Measurements from ENCODE around the gene SRBD1. TPM values are rescaled to one million over a fixed set of nuclear protein-coding genes. Genes with fewer than 3 reads are reported as not detected.
A peak's percentile ranks its signal among the peaks of the same experiment; 100 is the strongest.
"Not testable (repeated sequence)": the region's sequence is repeated elsewhere in the genome, so short reads cannot be mapped to it uniquely, and the experiment has no call there.

The SRBD1 gene
- total RNA-seq, 2 experiments from 2014 or later = 21.3 to 22.6 TPM

DNA sequence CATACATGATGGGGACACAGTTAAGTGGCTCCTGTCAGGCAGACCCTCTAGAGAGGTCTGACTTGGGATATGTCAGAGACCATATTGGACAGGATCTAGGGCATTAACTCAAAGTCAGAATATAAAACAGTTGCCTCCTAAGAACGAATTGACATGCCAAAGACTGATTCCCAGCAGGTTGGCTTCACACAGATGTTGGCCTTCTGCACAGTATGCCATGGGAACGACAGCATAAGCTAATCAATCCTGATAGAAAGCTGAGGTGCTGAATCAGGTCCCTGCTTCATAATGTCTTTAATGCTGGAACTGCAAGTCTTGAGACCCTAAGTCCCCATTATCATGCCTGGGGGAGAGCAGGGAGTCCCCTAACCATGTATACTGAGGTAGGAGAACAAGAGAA, 165.1 kb downstream of the SRBD1 start:
- H3K36me3 Mint-ChIP-seq (ENCODE audit: low read depth) = peaks cover 7% of the 10 kb centered on the region
- H3K27ac Mint-ChIP-seq = no peak overlapping the region
- no peaks in the 10 kb centered on the region for H3K27me3 Mint-ChIP-seq (ENCODE audit: low read depth)
- DNase-seq = no peak
- H3K9me3 Mint-ChIP-seq = no peaks in the 10 kb centered on the region
- H3K4me3 Mint-ChIP-seq = no peak overlapping the region
- peaks cover 3% of the 10 kb centered on the region for H3K4me1 Mint-ChIP-seq (ENCODE audit: low read depth)
- CTCF ChIA-PET = no interaction called here
- intact Hi-C loops (cut with micrococcal nuclease) = no loop called here

DNA sequence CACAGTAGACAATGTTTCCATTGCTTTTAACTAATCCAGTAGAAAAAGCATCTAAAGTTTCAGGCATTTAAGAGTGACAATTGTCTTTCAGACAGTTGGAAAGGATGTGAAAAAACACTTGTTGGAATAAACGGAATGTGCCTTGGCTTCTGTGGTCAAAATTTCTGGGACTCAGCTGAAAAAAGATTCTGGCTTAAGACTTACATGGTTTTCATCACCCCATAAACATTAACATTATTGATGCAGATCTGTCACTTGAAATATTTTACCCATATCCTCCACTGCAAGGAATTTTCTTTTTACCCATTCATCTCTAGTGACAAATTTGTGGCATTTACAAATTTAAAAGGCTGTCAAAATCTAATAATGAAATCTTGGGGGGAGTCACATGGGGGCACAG, 166.0 kb downstream of the SRBD1 start:
- DNase-seq = no peak
- H3K4me1 Mint-ChIP-seq (ENCODE audit: low read depth) = peaks cover 3% of the 10 kb centered on the region
- peaks cover 9% of the 10 kb centered on the region for H3K36me3 Mint-ChIP-seq (ENCODE audit: low read depth)
- CTCF ChIA-PET = no interaction called here
- no peak overlapping the region for H3K27ac Mint-ChIP-seq
- no peaks in the 10 kb centered on the region for H3K9me3 Mint-ChIP-seq
- H3K4me3 Mint-ChIP-seq = no peak overlapping the region
- no peaks in the 10 kb centered on the region for H3K27me3 Mint-ChIP-seq (ENCODE audit: low read depth)
- intact Hi-C loops (cut with micrococcal nuclease) = no loop called here

DNA sequence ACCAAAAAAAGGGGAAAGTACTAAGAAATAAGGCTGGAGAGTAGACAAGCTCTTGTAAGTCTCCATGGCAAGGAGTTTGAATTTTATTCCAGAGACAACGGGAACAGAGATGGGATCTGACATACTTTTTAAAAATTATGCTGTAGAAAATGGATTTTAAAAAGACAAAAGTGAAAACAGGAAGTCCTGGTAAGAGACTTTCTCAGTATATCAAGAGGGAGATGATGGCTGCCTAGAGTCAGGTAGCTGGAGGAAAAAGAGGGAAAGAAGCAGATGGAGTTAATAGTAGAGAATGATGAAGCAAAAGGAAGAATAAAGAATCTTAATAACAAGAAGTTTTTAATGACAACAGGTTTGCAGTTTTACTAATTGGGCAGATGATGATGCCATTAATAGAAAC, 168.1 kb downstream of the SRBD1 start:
- no peak overlapping the region for H3K4me3 Mint-ChIP-seq
- H3K27ac Mint-ChIP-seq = no peak overlapping the region
- peaks cover 17% of the 10 kb centered on the region for H3K36me3 Mint-ChIP-seq (ENCODE audit: low read depth)
- DNase-seq = no peak
- peaks cover 3% of the 10 kb centered on the region for H3K4me1 Mint-ChIP-seq (ENCODE audit: low read depth)
- CTCF ChIA-PET = interaction anchor here (0.8 kb wide), 1 partner anchor 52 kb away, joined by 3 read pairs; no protein-coding TSS in a partner anchor
- no peaks in the 10 kb centered on the region for H3K27me3 Mint-ChIP-seq (ENCODE audit: low read depth)
- H3K9me3 Mint-ChIP-seq = peaks cover 3% of the 10 kb centered on the region
- intact Hi-C loops (cut with micrococcal nuclease) = no loop called here

DNA sequence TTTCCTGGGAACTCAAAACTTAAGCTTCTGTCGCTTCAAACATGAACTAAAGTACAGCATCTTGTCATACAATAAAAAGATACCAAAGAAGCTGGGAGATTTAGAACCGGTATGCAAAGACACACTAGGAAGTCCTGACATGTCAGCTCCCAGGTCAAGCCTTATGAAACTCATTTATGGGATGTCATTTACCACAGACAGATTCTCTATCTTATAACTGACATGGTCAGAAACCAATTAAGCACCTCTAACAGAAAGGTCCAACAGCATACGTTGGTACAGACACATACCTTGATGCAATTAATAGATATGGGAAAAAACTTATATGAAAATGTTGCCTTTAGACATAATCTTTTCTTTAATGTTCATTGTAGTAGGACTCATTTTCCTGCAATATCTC, 169.0 kb downstream of the SRBD1 start:
- Mint-ChIP-seq H3K4me1 (ENCODE audit: low read depth) (peaks cover 6% of the 10 kb centered on the region), H3K27me3 (ENCODE audit: low read depth) (no peaks in the 10 kb centered on the region), H3K27ac (no peak overlapping the region), H3K9me3 (peaks cover 7% of the 10 kb centered on the region), H3K4me3 (no peak overlapping the region), H3K36me3 (ENCODE audit: low read depth) (peaks cover 25% of the 10 kb centered on the region)
- intact Hi-C loops (cut with micrococcal nuclease) = no loop called here
- DNase-seq = no peak
- CTCF ChIA-PET = no interaction called here

DNA sequence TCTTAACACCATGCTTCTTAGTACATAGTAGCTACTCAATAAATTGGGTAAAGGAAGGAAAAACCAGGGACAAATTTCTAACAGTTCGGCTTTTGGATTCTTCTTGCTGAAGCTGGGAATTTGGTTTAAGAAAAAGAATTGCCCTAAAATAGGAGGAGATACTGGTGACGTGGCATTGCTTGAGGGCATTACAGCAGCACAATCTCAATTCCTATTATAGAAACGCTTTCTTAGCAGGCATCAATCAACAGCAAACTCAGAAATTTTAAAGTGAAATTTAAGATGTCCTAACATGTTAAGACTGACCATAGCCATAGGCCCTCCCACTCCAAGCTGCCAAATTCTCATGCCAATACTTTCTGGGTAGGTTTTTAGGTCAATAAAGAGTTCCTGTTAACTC, 169.5 kb downstream of the SRBD1 start:
- CTCF ChIA-PET = no interaction called here
- intact Hi-C loops (cut with micrococcal nuclease) = no loop called here
- no peaks in the 10 kb centered on the region for H3K27me3 Mint-ChIP-seq (ENCODE audit: low read depth)
- H3K9me3 Mint-ChIP-seq = peaks cover 7% of the 10 kb centered on the region
- no peak overlapping the region for H3K27ac Mint-ChIP-seq
- peaks cover 7% of the 10 kb centered on the region for H3K4me1 Mint-ChIP-seq (ENCODE audit: low read depth)
- DNase-seq = no peak
- H3K36me3 Mint-ChIP-seq (ENCODE audit: low read depth) = peaks cover 26% of the 10 kb centered on the region
- no peak overlapping the region for H3K4me3 Mint-ChIP-seq

DNA sequence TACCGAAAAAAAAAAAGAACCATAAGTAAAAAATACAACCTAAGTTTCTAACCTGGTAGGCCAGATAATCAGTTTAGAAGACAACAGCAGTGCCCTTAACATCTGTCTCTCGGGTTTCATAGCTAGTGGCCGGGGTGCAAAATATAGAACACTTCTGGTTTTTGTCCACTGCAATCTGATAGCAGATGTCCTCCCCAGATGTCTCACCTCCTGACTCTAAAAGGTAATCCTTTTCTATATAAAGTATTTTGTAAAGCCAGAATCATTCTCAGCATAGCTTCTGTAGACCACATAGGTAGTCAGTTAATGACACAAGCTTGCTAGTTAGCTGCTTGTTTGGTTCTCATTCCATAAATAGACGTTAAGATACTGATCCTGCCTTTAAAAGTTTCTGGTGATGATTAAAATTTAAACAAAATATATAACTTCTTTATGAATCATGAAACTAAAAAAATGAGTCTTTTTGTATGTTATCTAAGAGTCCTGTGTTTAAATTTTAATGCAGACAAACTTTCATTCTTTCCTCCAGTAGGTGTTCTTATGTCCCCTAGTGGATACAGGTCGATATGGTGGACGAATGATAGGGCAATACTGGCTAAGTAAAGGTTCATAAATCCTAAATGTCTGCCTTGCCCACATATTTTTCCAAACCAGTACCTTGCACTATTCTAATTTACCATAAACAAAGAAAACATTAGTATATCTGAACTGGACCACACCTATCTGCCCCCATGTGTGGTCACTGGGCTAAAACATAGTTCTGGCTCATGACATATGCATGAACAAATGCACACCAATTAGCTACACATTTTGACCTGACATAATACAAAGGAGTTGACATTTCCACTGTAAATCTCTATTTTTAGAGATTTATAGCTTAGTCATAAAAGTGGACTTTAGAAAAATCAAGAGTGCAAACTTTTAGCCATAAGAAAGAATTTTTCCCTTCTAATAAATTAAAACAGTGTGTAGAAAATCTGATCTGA, 171.0 kb downstream of the SRBD1 start:
- Mint-ChIP-seq H3K4me1 (ENCODE audit: low read depth) (peaks cover 8% of the 10 kb centered on the region), H3K27ac (no peak overlapping the region), H3K27me3 (ENCODE audit: low read depth) (no peaks in the 10 kb centered on the region), H3K4me3 (no peak overlapping the region), H3K36me3 (ENCODE audit: low read depth) (peaks cover 33% of the 10 kb centered on the region), H3K9me3 (peaks cover 12% of the 10 kb centered on the region)
- CTCF ChIA-PET = interaction anchor here (0.5 to 0.7 kb wide), 3 partner anchors 56 to 785 kb away, joined by 3 read pairs; no protein-coding TSS in a partner anchor
- DNase-seq = no peak
- intact Hi-C loops (cut with micrococcal nuclease) = no loop called here

DNA sequence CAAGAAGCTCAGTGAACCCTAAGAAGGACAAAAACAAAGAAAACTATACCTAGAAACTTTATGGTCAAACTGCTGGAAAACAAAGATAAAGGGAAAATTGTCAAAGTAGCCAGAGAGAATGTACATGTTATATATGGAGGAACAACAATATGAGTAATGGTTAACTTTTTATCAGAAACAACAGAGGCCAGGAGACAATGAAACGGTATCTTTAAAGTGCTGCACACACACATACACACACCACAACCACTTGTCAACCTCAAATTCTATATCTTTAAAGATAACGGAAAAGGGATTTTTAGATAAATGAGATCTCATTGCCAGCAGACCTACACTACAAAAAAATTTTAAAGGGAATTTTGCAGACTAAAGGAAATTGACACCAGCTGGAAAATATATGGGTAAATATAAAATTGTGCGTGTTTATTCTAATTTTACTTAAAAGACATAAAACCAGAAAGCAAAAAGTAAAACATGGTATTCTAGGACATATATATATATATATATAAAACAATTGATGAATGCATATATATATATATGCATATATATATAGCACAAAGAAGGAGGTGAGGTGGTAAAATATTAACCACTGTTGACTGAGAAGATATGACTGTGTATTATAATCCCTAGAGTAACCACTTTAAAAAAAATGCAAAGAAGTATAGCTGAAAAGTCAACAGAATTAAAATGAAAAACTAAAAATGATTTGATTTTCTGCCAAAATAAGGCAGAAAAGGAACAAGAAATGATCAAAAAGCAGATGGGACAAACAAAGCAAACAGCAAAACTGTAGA, 172.0 kb downstream of the SRBD1 start:
- no peak overlapping the region for H3K4me3 Mint-ChIP-seq
- H3K36me3 Mint-ChIP-seq (ENCODE audit: low read depth) = peaks cover 36% of the 10 kb centered on the region
- CTCF ChIA-PET = interaction anchor here (0.6 kb wide), 1 partner anchor 264 kb away, joined by 3 read pairs; no protein-coding TSS in a partner anchor
- intact Hi-C loops (cut with micrococcal nuclease) = no loop called here
- H3K27me3 Mint-ChIP-seq (ENCODE audit: low read depth) = no peaks in the 10 kb centered on the region
- no peak overlapping the region for H3K27ac Mint-ChIP-seq
- DNase-seq = no peak
- H3K4me1 Mint-ChIP-seq (ENCODE audit: low read depth) = peaks cover 6% of the 10 kb centered on the region
- H3K9me3 Mint-ChIP-seq = peaks cover 12% of the 10 kb centered on the region

DNA sequence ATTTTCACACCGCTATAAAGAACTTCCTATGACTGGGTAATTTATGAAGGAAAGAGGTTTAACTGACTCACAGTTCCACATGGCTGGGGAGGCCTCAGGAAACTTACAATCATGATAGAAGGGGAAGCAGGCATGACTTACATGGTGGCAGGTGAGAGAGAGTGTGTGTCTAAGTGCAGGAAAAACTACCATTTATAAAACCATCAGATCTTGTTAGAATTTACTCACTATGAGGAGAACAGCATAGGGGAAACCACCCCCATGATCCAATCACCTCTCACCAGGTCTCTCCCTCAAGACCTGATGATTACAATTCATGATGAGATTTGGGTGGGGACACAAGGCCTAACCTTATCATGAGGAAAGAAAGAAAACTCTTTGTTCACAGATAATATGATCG, 174.6 kb downstream of the SRBD1 start:
- Mint-ChIP-seq H3K36me3 (ENCODE audit: low read depth) (peaks cover 37% of the 10 kb centered on the region), H3K27ac (no peak overlapping the region), H3K27me3 (ENCODE audit: low read depth) (no peaks in the 10 kb centered on the region), H3K4me3 (no peak overlapping the region), H3K4me1 (ENCODE audit: low read depth) (peaks cover 6% of the 10 kb centered on the region), H3K9me3 (peaks cover 13% of the 10 kb centered on the region)
- intact Hi-C loops (cut with micrococcal nuclease) = no loop called here
- CTCF ChIA-PET = no interaction called here
- peak; percentile 5 for DNase-seq

DNA sequence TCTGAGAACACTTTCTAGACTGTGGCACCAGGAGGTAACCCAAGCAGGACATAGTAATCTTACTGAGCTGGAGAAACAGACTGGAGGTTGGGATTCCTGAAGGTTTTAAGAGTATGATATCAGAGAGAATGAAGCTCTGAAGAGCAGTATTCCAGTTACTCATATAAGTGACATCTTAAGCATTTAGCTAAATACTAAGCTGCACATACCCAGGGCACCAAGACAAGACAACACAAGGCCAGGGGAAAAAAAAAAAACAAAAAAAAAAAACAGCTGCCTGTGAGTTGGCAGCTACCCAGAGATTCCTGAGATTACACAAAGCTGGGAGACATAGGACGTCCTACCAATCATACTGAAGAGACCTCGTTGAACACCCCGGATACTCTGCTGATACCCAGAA, 175.8 kb downstream of the SRBD1 start:
- CTCF ChIA-PET = no interaction called here
- H3K27ac Mint-ChIP-seq = no peak overlapping the region
- H3K4me1 Mint-ChIP-seq (ENCODE audit: low read depth) = peaks cover 6% of the 10 kb centered on the region
- intact Hi-C loops (cut with micrococcal nuclease) = no loop called here
- H3K9me3 Mint-ChIP-seq = peaks cover 23% of the 10 kb centered on the region
- H3K36me3 Mint-ChIP-seq (ENCODE audit: low read depth) = peaks cover 45% of the 10 kb centered on the region
- no peak overlapping the region for H3K4me3 Mint-ChIP-seq
- no peaks in the 10 kb centered on the region for H3K27me3 Mint-ChIP-seq (ENCODE audit: low read depth)
- DNase-seq = no peak

DNA sequence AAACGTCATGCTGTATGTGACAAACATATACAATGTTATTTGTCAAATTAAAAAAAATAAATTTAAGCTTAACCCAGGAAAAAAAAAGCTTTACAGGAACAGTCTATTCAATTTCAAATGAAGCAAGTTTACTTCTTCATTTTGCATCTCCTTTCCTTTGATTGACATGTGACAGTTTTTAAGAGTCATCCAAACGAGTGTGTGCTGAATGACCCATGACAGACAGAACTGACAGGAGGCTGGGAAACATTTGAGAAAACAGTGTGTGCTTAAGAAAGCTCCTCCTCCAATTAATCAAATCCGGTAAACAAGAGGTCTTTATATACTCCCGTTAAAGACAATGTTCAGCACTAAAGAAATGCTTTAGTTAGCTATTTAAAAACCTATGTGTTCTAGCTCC, 177.7 kb downstream of the SRBD1 start:
- H3K4me1 Mint-ChIP-seq (ENCODE audit: low read depth) = peaks cover 6% of the 10 kb centered on the region
- peaks cover 21% of the 10 kb centered on the region for H3K9me3 Mint-ChIP-seq
- CTCF ChIA-PET = no interaction called here
- no peak overlapping the region for H3K4me3 Mint-ChIP-seq
- H3K27me3 Mint-ChIP-seq (ENCODE audit: low read depth) = no peaks in the 10 kb centered on the region
- H3K27ac Mint-ChIP-seq = no peak overlapping the region
- intact Hi-C loops (cut with micrococcal nuclease) = no loop called here
- H3K36me3 Mint-ChIP-seq (ENCODE audit: low read depth) = peaks cover 42% of the 10 kb centered on the region
- DNase-seq = no peak

DNA sequence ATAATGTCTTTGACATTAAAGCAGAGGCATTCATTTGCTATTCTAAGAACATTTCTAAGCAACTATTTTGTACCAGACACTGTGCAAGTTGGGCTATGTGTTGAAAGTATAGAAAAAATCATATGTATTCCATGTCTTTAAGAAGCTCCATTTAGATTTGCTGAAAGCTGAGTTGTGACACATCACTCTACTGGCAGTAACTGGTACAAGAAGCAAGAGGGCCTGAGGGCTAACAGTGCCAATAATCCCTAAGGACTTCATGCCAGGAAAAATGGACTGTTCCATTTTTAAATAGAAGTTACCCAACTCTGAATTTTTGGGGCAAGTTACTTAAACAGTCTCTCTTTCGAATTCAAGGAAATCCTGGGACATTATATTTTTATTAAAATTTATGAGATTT, 178.7 kb downstream of the SRBD1 start:
- Mint-ChIP-seq H3K4me3 (no peak overlapping the region), H3K27me3 (ENCODE audit: low read depth) (no peaks in the 10 kb centered on the region), H3K9me3 (peaks cover 19% of the 10 kb centered on the region), H3K27ac (no peak overlapping the region), H3K36me3 (ENCODE audit: low read depth) (peaks cover 37% of the 10 kb centered on the region), H3K4me1 (ENCODE audit: low read depth) (peaks cover 7% of the 10 kb centered on the region)
- CTCF ChIA-PET = no interaction called here
- intact Hi-C loops (cut with micrococcal nuclease) = no loop called here
- no peak for DNase-seq

DNA sequence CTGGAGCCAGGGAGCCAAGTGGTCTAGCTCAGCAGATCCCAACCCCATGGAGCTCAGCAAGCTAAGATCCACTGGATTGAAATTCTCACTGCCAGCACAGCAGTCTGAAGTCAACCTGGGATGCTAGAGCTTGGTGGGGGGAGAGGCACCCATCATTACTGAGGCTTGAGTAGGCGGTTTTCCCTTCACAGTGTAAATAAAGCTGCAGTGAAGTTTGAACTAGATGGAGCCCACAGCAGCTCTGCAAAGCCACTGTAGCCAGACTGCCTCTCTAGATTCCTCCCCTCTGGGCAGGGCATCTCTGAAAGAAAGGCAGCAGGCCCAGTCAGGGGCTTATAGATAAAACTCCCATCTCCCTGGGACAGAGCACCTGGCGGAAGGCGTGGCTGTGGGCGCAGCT, 185.0 kb downstream of the SRBD1 start:
- CTCF ChIA-PET; DNase-seq; intact Hi-C loops (cut with micrococcal nuclease); H3K9me3 Mint-ChIP-seq; H3K27ac Mint-ChIP-seq; H3K4me1 Mint-ChIP-seq (ENCODE audit: low read depth); H3K27me3 Mint-ChIP-seq (ENCODE audit: low read depth); H3K4me3 Mint-ChIP-seq: not testable (repeated sequence)
- peaks cover 17% of the 10 kb centered on the region for H3K36me3 Mint-ChIP-seq (ENCODE audit: low read depth)

Data from activated naive CD4-positive, alpha-beta T cell treated with anti-CD3 and anti-CD28 coated beads for 36 hours (primary cell).